Kidney (tissue), 14 donors: Measurements from ENCODE around the gene SNX9. TPM values are rescaled to one million over a fixed set of nuclear protein-coding genes. Genes with fewer than 3 reads are reported as not detected.

Experiments
- DNase-seq, 5 donors: peaks; one replicate each; pipeline ENCODE4 v3.0.0-alpha.2; 2013 to 2020
- FAIRE-seq: peaks from 2 replicates; lab custom pipeline; 2012; peaks lifted over from hg19 to GRCh38; lab: Jason Lieb, UNC
- H3K27ac ChIP-seq, 2 donors: one replicate each; pipeline ENCODE4 v1.7.0; 2013; ENCODE audit warnings: low read depth in 2 of 2, low read length in 2 of 2, inconsistent platforms in 1 of 2
- H3K27me3 ChIP-seq: one replicate; pipeline ENCODE4 v1.7.1; 2013; ENCODE audit warnings: low read length, inconsistent platforms; ENCODE audit not compliant: control insufficient read depth, insufficient read depth
- H3K36me3 ChIP-seq, 3 donors: one replicate each; pipeline versions ENCODE4 v1.7.0 to v1.7.1; 2013; ENCODE audit warnings: low read length in 3 of 3, control low read depth in 1 of 3, inconsistent platforms in 1 of 3; ENCODE audit not compliant: insufficient read depth in 3 of 3, control insufficient read depth in 2 of 3
- H3K4me1 ChIP-seq, 3 donors: one replicate each; pipeline versions ENCODE4 v1.7.0 to v1.7.1; 2013; ENCODE audit warnings: low read length in 3 of 3, inconsistent platforms in 1 of 3, low read depth in 1 of 3; ENCODE audit not compliant: control insufficient read depth in 2 of 3, insufficient read depth in 2 of 3
- H3K4me3 ChIP-seq, 3 donors: one replicate each; pipeline versions ENCODE4 v1.7.0 to v1.8.1; 2013; ENCODE audit warnings: low read length in 3 of 3, control low read depth in 1 of 3, inconsistent platforms in 1 of 3
- H3K9ac ChIP-seq, 3 donors: one replicate each; pipeline versions ENCODE4 v1.7.0 to v1.7.1; 2013; ENCODE audit warnings: low read length in 3 of 3, control low read depth in 1 of 3, inconsistent platforms in 1 of 3
- H3K9me3 ChIP-seq, 3 donors: one replicate each; pipeline versions ENCODE4 v1.7.0 to v1.7.1; 2013; ENCODE audit warnings: low read length in 3 of 3, control low read depth in 1 of 3, inconsistent platforms in 1 of 3; ENCODE audit not compliant: control insufficient read depth in 2 of 3, insufficient read depth in 1 of 3
- CTCF ChIP-seq: IDR thresholded peaks from 3 replicates; pipeline ENCODE4 v1.5.1; 2012; ENCODE audit warnings: mild to moderate bottlenecking, moderate library complexity, borderline replicate concordance; ENCODE audit not compliant: insufficient read depth; ENCODE audit errors: extremely low read depth
- intact Hi-C: fragments of 100-400 bp; cut with DNase I; formaldehyde crosslinking; loops from one replicate; pipeline ENCODE4 v1.11.1; 2022
- polyA plus RNA-seq: library from polyadenylated mRNA; stranded (reverse); fragments of 350-450 nt; fragmentation: Illumina TruSeq; extraction: RNeasy Lipid Tissue Mini Kit (QIAGEN cat#74804); gene quantifications from one replicate; pipeline ENCODE4 v1.2.3, GENCODE V29; 2014; ENCODE audit warnings: low read depth, low replicate concordance; ENCODE audit not compliant: insufficient read depth
- total RNA-seq: library from RNA; stranded (reverse); fragmentation: NEBNext Ultra II Directional; extraction: Animal tissue kit (Norgen Biotek cat#: 25700); gene quantifications from one replicate; pipeline ENCODE4 v1.2.1, GENCODE V29; 2021
- donor health status: control.
- donor health status: control.
- donor health status: control.
- donor health status: control.
- donor health status: control.
- donor health status: DM: yes; HTN: yes; CAD: no.
- donor health status: Normal renal cell carcinoma (clear cell type).

The SNX9 gene
- total and polyA plus RNA-seq, 2 donors from 2014 or later = 25.2 to 49.3 TPM

DNA sequence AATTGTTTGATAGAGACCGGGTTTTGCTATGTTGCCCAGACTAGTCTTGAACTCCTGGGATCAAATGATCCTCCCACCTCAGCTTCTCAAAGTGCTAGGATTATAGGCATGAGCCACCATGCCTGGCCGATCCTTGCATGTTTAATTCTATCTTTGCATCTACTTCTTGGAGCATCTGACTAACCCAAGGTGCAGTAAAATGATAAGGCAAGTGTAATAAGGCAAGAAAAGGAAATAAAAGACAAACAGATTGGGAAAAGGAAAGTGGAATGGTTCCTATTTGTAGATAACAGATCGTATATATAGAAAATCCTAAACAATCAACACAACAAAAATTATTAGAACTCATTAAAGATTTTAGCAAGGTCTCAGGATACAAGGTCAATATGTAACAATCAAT lies 36.8 kb upstream of the SNX9 start:
- Histone ChIP-seq H3K9me3 (no peaks in the 10 kb centered on the region), H3K4me1 (peaks cover 0 to 3% (median 0%) of the 10 kb centered on the region in 3 donors), H3K36me3 (no peaks in the 10 kb centered on the region), H3K27me3 (no peaks in the 10 kb centered on the region), H3K4me3 (no peak overlapping the region), H3K9ac (no peak overlapping the region), H3K27ac (no peak overlapping the region)
- TF ChIP-seq CTCF = no peak
- no peak for FAIRE-seq
- intact Hi-C loops = no loop called here
- DNase-seq = no peak

DNA sequence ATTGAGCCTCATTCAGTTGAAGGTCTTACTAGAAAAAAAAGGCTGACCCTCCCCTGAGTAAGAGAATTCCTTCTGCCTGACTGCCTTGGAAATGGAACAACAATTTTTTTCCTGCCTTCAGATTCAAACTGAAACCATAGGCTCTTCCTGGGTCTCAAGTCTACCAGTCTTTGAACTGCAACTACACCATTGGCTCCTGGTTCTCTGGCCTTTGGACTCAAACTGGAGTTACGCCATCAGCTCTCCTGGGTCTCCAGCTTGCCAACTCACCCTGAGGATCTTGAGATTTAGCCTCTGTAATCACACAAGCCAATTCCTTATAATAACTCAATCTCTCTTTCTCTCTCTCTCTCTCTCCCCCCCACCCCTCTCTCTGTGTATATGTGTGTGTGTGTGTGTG lies 36.0 kb upstream of the SNX9 start:
- Histone ChIP-seq H3K36me3 (no peaks in the 10 kb centered on the region), H3K27ac (no peak overlapping the region), H3K27me3 (no peaks in the 10 kb centered on the region), H3K4me3 (no peak overlapping the region), H3K9me3 (no peaks in the 10 kb centered on the region), H3K9ac (no peak overlapping the region), H3K4me1 (peaks cover 0 to 3% (median 0%) of the 10 kb centered on the region in 3 donors)
- no peak for DNase-seq
- no peak for FAIRE-seq
- TF ChIP-seq CTCF = no peak
- intact Hi-C loops = no loop called here

DNA sequence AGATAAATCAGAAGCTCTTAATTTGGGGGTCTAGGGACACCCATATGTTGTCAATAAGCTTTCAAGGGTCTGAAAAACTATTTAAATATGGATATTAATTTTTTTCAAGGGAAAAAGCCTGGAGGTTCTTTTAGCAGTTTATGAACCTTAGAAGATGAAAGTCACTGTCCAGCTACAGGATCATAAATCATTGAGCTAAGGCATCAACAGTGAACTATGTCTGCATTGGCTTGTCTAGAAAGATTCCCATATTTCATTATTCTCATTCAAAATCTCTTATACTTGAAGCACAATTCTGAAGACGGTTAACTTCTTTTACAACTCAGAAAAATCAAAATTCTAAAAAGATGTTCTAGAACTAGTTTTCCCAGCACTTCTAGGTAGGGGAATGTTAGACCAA lies 34.9 kb upstream of the SNX9 start:
- no peak for DNase-seq
- no peak for FAIRE-seq

More for the DNA sequence above, 34.9 kb upstream of the SNX9 start:
- Histone ChIP-seq H3K4me1 (peaks cover 0 to 3% (median 0%) of the 10 kb centered on the region in 3 donors), H3K36me3 (no peaks in the 10 kb centered on the region), H3K27ac (no peak overlapping the region), H3K9ac (no peak overlapping the region), H3K9me3 (no peaks in the 10 kb centered on the region), H3K27me3 (no peaks in the 10 kb centered on the region), H3K4me3 (no peak overlapping the region)
- no peak for TF ChIP-seq CTCF
- intact Hi-C loops = no loop called here
